K562 (cell line): ENCODE data around the gene VPS41. TPM values are rescaled to one million over a fixed set of nuclear protein-coding genes. Genes with fewer than 3 reads are reported as not detected.

Experiments
- ATF7 ChIP-seq: fragments of 450-650 bp; IDR thresholded peaks from 2 replicates; pipeline ENCODE4 v1.7.1; 2014; ENCODE audit warnings: mild to moderate bottlenecking, moderate library complexity
- BRCA1 ChIP-seq, 2 experiments: fragments of 450-650 bp in 1 of 2; sonication (generic) in 1 of 2; formaldehyde crosslinking in 1 of 2; IDR thresholded peaks; 2 replicates each; pipeline versions ENCODE4 v1.5.0 to v1.6.1; 2017 to 2020; ENCODE audit warnings: mild to moderate bottlenecking in 1 of 2, missing genetic modification reagents in 1 of 2
- CBFB ChIP-seq: sonication (generic); formaldehyde crosslinking; IDR thresholded peaks from 2 replicates; pipeline ENCODE4 v1.4.0; 2020; ENCODE audit warnings: mild to moderate bottlenecking, missing genetic modification reagents
- CEBPG ChIP-seq, 3 experiments: fragments of 200-800 bp in 1 of 3; sonication (Bioruptor generic) in 1 of 3; sonication (generic) in 1 of 3; formaldehyde crosslinking in 1 of 3; IDR thresholded peaks in 2 of 3; conservative IDR thresholded peaks in 1 of 3; 2 replicates each; pipeline versions ENCODE4 v1.6.1 to v1.8.0; 2016 to 2022; ENCODE audit warnings: missing compliant biosample characterization in 2 of 3, missing genetic modification characterization in 2 of 3, mild to moderate bottlenecking in 1 of 3, missing genetic modification reagents in 1 of 3
- COPS2 ChIP-seq: fragments of 450-650 bp; conservative IDR thresholded peaks from 2 replicates; pipeline ENCODE4 v1.6.1; 2016; ENCODE audit warnings: mild to moderate bottlenecking, moderate library complexity
- ETS1 ChIP-seq: conservative IDR thresholded peaks from 2 replicates; pipeline ENCODE4 v1.6.1; 2011; ENCODE audit warnings: low read depth, mild to moderate bottlenecking, low read length; ENCODE audit not compliant: control insufficient read depth
- HCFC1 ChIP-seq: IDR thresholded peaks from 2 replicates; pipeline ENCODE4 v1.6.1; 2012; ENCODE audit warnings: low read depth, low read length, improper control_type of control experiment
- HDAC1 ChIP-seq, 2 experiments: fragments of 450-650 bp; IDR thresholded peaks; 2 replicates each; pipeline ENCODE4 v1.6.1; 2016 to 2017; ENCODE audit warnings: inconsistent platforms in 1 of 2, mild to moderate bottlenecking in 1 of 2, moderate library complexity in 1 of 2
- HNRNPH1 ChIP-seq: fragments of 200-400 bp; formaldehyde crosslinking; optimal IDR thresholded peaks from 2 replicates; pipeline ENCODE3; 2017; ENCODE audit warnings: low read depth, mild to moderate bottlenecking, low read length, moderate library complexity
- LARP7 ChIP-seq: fragments of 450-650 bp; IDR thresholded peaks from 2 replicates; pipeline ENCODE4 v1.6.1; 2016
- MBD2 ChIP-seq: sonication (generic); IDR thresholded peaks from 2 replicates; pipeline ENCODE4 v1.6.1; 2016; ENCODE audit warnings: low read depth, borderline replicate concordance
- MTA2 ChIP-seq: fragments of 450-650 bp; IDR thresholded peaks from 2 replicates; pipeline ENCODE4 v1.6.1; 2016; ENCODE audit warnings: low read depth
- NFIC ChIP-seq: fragments of 450-650 bp; IDR thresholded peaks from 2 replicates; pipeline ENCODE4 v1.6.1; 2017; ENCODE audit warnings: mild to moderate bottlenecking, inconsistent platforms
- RB1 ChIP-seq: fragments of 450-650 bp; IDR thresholded peaks from 2 replicates; pipeline ENCODE4 v1.6.1; 2017; ENCODE audit warnings: low read depth, mild to moderate bottlenecking
- RBM34 ChIP-seq: fragments of 200-400 bp; formaldehyde crosslinking; IDR thresholded peaks from 2 replicates; pipeline ENCODE4 v1.6.1; 2018; ENCODE audit warnings: low read length, borderline replicate concordance; ENCODE audit not compliant: insufficient read depth
- SMC3 ChIP-seq: conservative IDR thresholded peaks from 2 replicates; pipeline ENCODE4 v1.6.1; 2011; ENCODE audit warnings: low read depth, low read length, improper control_type of control experiment; ENCODE audit not compliant: insufficient read depth
- TAF7 ChIP-seq: fragments of 450-650 bp; IDR thresholded peaks from 2 replicates; pipeline ENCODE4 v1.6.1; 2016; ENCODE audit warnings: missing genetic modification characterization, missing compliant biosample characterization
- ZNF274 ChIP-seq: IDR thresholded peaks from 2 replicates; pipeline ENCODE4 v1.6.1; 2011; ENCODE audit warnings: low read depth, mild to moderate bottlenecking, low read length, moderate library complexity, borderline replicate concordance
- ZNF408 ChIP-seq: fragments of 250-450 bp; sonication (Bioruptor Pico); IDR thresholded peaks from 2 replicates; pipeline ENCODE4 v1.4.0; 2020; ENCODE audit warnings: low read depth, mild to moderate bottlenecking, moderate library complexity
- ZNF41 ChIP-seq: fragments of 250-450 bp; sonication (Bioruptor Pico); conservative IDR thresholded peaks from 2 replicates; pipeline ENCODE4 v1.4.0; 2020; ENCODE audit warnings: mild to moderate bottlenecking
- ZNF584 ChIP-seq: fragments of 200-800 bp; sonication (Bioruptor generic); IDR thresholded peaks from 2 replicates; pipeline ENCODE4 v1.6.1; 2016; ENCODE audit warnings: low read depth, mild to moderate bottlenecking, missing genetic modification characterization, missing compliant biosample characterization
- ZNF699 ChIP-seq: fragments of 250-450 bp; sonication (Bioruptor Pico); IDR thresholded peaks from 2 replicates; pipeline ENCODE4 v1.8.0; 2021; ENCODE audit warnings: mild to moderate bottlenecking, moderate library complexity; ENCODE audit not compliant: insufficient replicate concordance
- ZNF766 ChIP-seq: fragments of 200-800 bp; sonication (Bioruptor generic); conservative IDR thresholded peaks from 2 replicates; pipeline ENCODE4 v1.6.1; 2016; ENCODE audit warnings: missing genetic modification characterization, missing compliant biosample characterization
- polyA plus RNA-seq, 8 experiments: library from polyadenylated mRNA; depleted of rRNA in 4 of 8; stranded (reverse) in 5 of 8; unstranded in 3 of 8; fragments of >200 nt; fragmentation: Nextera tagmentation in 2 of 8; fragmentation: Illumina TruSeq in 1 of 8; extraction: Ambion mirVana in 2 of 8; extraction: Trizol in 1 of 8; gene quantifications; 2 replicates each; pipeline versions ENCODE4 v1.2.1 to v1.2.3, GENCODE V29; 2011 to 2014; ENCODE audit warnings: inconsistent platforms in 1 of 8, missing spikeins in 1 of 8
- total RNA-seq, 7 experiments: library from RNA; depleted of rRNA in 6 of 7; stranded (reverse); fragments of >200 nt in 6 of 7; fragmentation: Illumina TruSeq in 2 of 7; extraction: Trizol in 2 of 7; gene quantifications; 2 replicates each; pipeline versions ENCODE4 v1.2.1 to v1.2.3, GENCODE V29; 2011 to 2021; ENCODE audit warnings: low replicate concordance in 1 of 7
- TF ChIP-seq, protein P1 (sequence below): fragments of 250-450 bp; sonication (Bioruptor Pico); IDR thresholded peaks from 2 replicates; pipeline ENCODE4 v1.8.0; 2021; ENCODE audit warnings: moderate library complexity, mild to moderate bottlenecking, inconsistent platforms
- TF ChIP-seq, protein P2 (sequence below): fragments of 450-650 bp; formaldehyde crosslinking; IDR thresholded peaks from 2 replicates; pipeline ENCODE4 v1.4.0; 2022; ENCODE audit warnings: missing genetic modification characterization

The VPS41 gene
- total and polyA plus RNA-seq, 9 of the 15 experiments (the other 6 are each of a cell fraction or from before 2014, with no cell fraction given), result 17.7 to 46.8 (median 32.1) TPM

GRCh38 chr7:38908759-38909335, at the start of gene VPS41 (continued):
- TF ChIP-seq, protein P1, sequence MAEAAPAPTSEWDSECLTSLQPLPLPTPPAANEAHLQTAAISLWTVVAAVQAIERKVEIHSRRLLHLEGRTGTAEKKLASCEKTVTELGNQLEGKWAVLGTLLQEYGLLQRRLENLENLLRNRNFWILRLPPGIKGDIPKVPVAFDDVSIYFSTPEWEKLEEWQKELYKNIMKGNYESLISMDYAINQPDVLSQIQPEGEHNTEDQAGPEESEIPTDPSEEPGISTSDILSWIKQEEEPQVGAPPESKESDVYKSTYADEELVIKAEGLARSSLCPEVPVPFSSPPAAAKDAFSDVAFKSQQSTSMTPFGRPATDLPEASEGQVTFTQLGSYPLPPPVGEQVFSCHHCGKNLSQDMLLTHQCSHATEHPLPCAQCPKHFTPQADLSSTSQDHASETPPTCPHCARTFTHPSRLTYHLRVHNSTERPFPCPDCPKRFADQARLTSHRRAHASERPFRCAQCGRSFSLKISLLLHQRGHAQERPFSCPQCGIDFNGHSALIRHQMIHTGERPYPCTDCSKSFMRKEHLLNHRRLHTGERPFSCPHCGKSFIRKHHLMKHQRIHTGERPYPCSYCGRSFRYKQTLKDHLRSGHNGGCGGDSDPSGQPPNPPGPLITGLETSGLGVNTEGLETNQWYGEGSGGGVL (CRISPR knock-in tag), result no peak
- TF ChIP-seq BRCA1 (IDR thresholded peaks at IDR 0.05) (no peak), BRCA1 (CRISPR knock-in tag; IDR thresholded peaks at IDR 0.05) (no peak), MTA2 (no peak), HDAC1 (IDR thresholded peaks at IDR 0.05) (peak in 1 of 2 experiments; percentile 96; a peak in 2 of 4 replicates), NFIC (peak; percentile 34; the same call in 1 of the 2 replicates), MBD2 (0 out of 2 replicates have a peak, but pooled peaks have one; percentile 40), RBM34 (no peak), ZNF699 (CRISPR knock-in tag) (no peak), ETS1 (peak; percentile 83), ZNF274 (no peak), ZNF41 (CRISPR knock-in tag) (no peak), ZNF408 (no peak), LARP7 (no peak), COPS2 (no peak), TAF7 (tag) (no peak), ATF7 (0 out of 2 replicates have a peak, but pooled peaks have one; percentile 12), ZNF584 (CRISPR knock-in tag) (no peak), HNRNPH1 (no peak), CBFB (CRISPR knock-in tag) (0 out of 2 replicates have a peak, but pooled peaks have one; percentile 54), HCFC1 (peak; percentile 95), CEBPG (CRISPR knock-in tag; IDR thresholded peaks at IDR 0.05) (no peak), CEBPG (tag; conservative IDR thresholded peaks at IDR 0.05 in 1 of 2, IDR thresholded peaks at IDR 0.05 in 1 of 2) (no peak), SMC3 (no peak), RB1 (no peak), ZNF766 (CRISPR knock-in tag) (no peak)
- TF ChIP-seq, protein P2, sequence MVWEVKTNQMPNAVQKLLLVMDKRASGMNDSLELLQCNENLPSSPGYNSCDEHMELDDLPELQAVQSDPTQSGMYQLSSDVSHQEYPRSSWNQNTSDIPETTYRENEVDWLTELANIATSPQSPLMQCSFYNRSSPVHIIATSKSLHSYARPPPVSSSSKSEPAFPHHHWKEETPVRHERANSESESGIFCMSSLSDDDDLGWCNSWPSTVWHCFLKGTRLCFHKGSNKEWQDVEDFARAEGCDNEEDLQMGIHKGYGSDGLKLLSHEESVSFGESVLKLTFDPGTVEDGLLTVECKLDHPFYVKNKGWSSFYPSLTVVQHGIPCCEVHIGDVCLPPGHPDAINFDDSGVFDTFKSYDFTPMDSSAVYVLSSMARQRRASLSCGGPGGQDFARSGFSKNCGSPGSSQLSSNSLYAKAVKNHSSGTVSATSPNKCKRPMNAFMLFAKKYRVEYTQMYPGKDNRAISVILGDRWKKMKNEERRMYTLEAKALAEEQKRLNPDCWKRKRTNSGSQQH (CRISPR knock-in tag), result no peak
